GM12865 (cell line): ENCODE results near the gene RARRES1.

ENCODE experiments used
- DNase-seq: peaks from one replicate; pipeline ENCODE4 v3.0.0; 2010; ENCODE audit warnings: low read depth
- H3K4me3 ChIP-seq: 2 replicates; pipeline ENCODE4 v1.5.1; 2011; ENCODE audit warnings: mild to moderate bottlenecking, low read depth, low read length, control low read depth
- TF ChIP-seq, protein P1 (sequence below): IDR thresholded peaks from 2 replicates; pipeline ENCODE4 v1.5.1; 2011; ENCODE audit warnings: low read length, control low read depth, low read depth, inconsistent platforms; ENCODE audit not compliant: insufficient read depth; ENCODE audit errors: missing control alignments

Gene RARRES1

DNA sequence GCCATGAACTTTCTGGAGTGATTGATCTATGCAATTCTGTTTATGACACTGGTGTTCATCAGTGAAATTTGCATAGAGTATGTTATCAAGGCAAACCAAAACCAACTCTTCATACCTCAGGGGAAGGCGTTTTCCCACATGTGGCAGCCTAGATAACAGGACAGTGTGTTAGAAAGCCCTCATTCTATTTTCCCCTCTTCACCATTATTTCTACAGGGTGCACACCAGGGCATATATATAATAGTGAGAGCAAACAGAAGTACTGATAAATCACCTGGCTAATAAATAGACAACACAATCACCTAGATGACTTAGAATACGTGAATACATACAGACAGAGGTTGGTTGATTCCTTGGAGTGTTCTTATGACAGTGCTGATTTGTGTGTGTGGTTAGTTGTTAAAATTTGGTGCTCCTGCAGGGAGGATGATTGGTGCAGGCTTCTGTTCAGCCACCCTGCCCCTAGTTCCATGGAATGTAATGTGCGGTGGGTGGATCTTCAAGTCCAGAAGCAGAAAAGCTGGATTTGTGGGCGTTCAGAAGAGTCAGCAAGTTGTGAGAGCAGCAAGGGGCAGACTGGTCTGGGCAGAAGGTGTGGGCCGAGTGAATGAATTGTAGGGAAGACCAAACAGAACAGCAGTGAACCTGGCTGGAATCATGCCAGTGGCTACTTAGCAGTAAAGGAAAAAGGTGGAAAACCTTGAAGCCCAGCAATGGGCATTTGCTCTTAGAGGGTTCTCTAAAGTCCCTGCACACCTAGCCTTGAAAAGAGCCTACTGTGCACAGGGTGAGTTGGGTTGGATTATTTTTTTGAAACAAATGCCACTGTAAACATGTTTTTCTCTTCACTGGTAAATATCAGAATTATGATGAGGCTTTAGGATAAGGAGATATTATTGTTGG, 11.7 kb upstream of the RARRES1 start:
- no peak overlapping the region for H3K4me3 ChIP-seq
- no peak for DNase-seq
- TF ChIP-seq, protein P1, sequence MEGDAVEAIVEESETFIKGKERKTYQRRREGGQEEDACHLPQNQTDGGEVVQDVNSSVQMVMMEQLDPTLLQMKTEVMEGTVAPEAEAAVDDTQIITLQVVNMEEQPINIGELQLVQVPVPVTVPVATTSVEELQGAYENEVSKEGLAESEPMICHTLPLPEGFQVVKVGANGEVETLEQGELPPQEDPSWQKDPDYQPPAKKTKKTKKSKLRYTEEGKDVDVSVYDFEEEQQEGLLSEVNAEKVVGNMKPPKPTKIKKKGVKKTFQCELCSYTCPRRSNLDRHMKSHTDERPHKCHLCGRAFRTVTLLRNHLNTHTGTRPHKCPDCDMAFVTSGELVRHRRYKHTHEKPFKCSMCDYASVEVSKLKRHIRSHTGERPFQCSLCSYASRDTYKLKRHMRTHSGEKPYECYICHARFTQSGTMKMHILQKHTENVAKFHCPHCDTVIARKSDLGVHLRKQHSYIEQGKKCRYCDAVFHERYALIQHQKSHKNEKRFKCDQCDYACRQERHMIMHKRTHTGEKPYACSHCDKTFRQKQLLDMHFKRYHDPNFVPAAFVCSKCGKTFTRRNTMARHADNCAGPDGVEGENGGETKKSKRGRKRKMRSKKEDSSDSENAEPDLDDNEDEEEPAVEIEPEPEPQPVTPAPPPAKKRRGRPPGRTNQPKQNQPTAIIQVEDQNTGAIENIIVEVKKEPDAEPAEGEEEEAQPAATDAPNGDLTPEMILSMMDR = no peak

- DNase-seq = no peak
- no peak overlapping the region for H3K4me3 ChIP-seq
Measured at GRCh38 chr3:158742871-158743663, 10.8 kb upstream of the RARRES1 start.

GRCh38 chr3:158739661-158740060, 7.4 kb upstream of the RARRES1 start:
- no peak overlapping the region for H3K4me3 ChIP-seq
- TF ChIP-seq, protein P1 = no peak
- no peak for DNase-seq

More at GRCh38 chr3:158742871-158743663, 10.8 kb upstream of the RARRES1 start:
- TF ChIP-seq, protein P1 = no peak

DNA sequence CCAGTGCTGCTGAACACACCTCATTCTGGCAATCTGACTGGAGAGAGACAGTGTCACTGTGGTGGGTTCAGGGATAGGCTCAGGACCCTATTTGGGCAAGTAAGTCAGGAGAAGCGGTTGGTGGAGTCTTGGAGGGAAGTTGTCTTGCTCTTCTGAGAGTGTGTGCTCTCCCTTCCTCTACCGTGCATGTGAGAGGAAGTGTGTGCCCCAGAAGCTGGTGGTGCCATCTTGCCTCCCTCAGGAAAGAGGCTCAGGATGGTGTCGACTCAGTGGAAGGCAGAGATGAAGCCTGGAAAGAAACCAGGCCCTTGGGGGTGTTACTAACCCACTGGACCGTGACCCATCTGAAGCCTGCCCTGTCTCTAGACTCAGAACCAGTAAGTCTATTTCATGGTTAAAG, 6.8 kb upstream of the RARRES1 start:
- H3K4me3 ChIP-seq = no peak overlapping the region
- TF ChIP-seq, protein P1 = no peak
- DNase-seq = no peak

- no peak overlapping the region for H3K4me3 ChIP-seq
- DNase-seq = no peak
- TF ChIP-seq, protein P1 = no peak
Measured at GRCh38 chr3:158738653-158739052, 6.4 kb upstream of the RARRES1 start.

- TF ChIP-seq, protein P1 = no peak
- DNase-seq = no peak
- H3K4me3 ChIP-seq = no peak overlapping the region
Measured at GRCh38 chr3:158737976-158738615, 5.8 kb upstream of the RARRES1 start.
